Left kidney (tissue), 8 donors: ENCODE data around the gene OR4F16. TPM values are rescaled to one million over a fixed set of nuclear protein-coding genes. Genes with fewer than 3 reads are reported as not detected.
"Not testable (repeated sequence)": the region's sequence is repeated elsewhere in the genome, so short reads cannot be mapped to it uniquely, and the experiment has no call there.

Experiments used
- DNase-seq: peaks from one replicate; pipeline ENCODE4 v3.0.0-alpha.2; 2013
- long read RNA-seq, 8 donors: transcript quantifications; one replicate each; lab custom pipeline, GENCODE V29; 2026
- polyA plus RNA-seq: library from polyadenylated mRNA; unstranded; fragments of 120-200 nt; gene quantifications from one replicate; pipeline ENCODE4 v1.2.1, GENCODE V29; 2013; ENCODE audit not compliant: insufficient read length

Gene OR4F16
- not detected for polyA plus RNA-seq
- long read RNA-seq, donor 1: 0 reads
- long read RNA-seq, donor 2, partial matches to known transcripts: 0 of 1 reads
- long read RNA-seq, donor 2, other reads (novel, unspliced or antisense): 0 of 1 reads
- long read RNA-seq, donor 3: 0 reads
- long read RNA-seq, donor 4: 0 reads
- long read RNA-seq, donor 5, partial matches to known transcripts: 0 of 1 reads
- long read RNA-seq, donor 5, other reads (novel, unspliced or antisense): 0 of 1 reads
- long read RNA-seq, donor 6: 0 reads
- long read RNA-seq, donor 7: 0 reads
- long read RNA-seq, donor 8: 0 reads

- DNase-seq: not testable (repeated sequence)
Measured at GRCh38 chr1:686554-686953, at the start of gene OR4F16. Gene OR4F16, minus strand, starts transcription at chr1:686654. Its CDS starts 0 bp downstream, at chr1:686654.

- not testable (repeated sequence) for DNase-seq
Measured at GRCh38 chr1:733649-734048, 47.2 kb upstream of the OR4F16 start.

- DNase-seq: not testable (repeated sequence)
Measured at GRCh38 chr1:727040-727439, 40.6 kb upstream of the OR4F16 start.

Other genes starting within 250 kb of the OR4F16 start
- not detected for gene OR4F29, start 235.0 kb downstream of the OR4F16 start, polyA plus RNA-seq
- gene SAMD11, start 237.3 kb upstream of the OR4F16 start, polyA plus RNA-seq: 45.7 TPM